HepG2 (cell line): ENCODE measurements around the gene FSCN2. TPM values are rescaled to one million over a fixed set of nuclear protein-coding genes. Genes with fewer than 3 reads are reported as not detected.

Source experiments
- ATF1 ChIP-seq: IDR thresholded peaks from 2 replicates; pipeline ENCODE4 v1.6.1; 2016; ENCODE audit warnings: mild to moderate bottlenecking, control low read depth
- BCL6 ChIP-seq: IDR thresholded peaks from 2 replicates; pipeline ENCODE4 v1.6.1; 2016; ENCODE audit warnings: missing genetic modification reagents, missing compliant biosample characterization
- DNMT1 ChIP-seq: sonication (generic); formaldehyde crosslinking; IDR thresholded peaks from 2 replicates; pipeline ENCODE4 v1.5.1; 2020; ENCODE audit warnings: mild to moderate bottlenecking, missing genetic modification reagents
- GATAD1 ChIP-seq: IDR thresholded peaks from 2 replicates; pipeline ENCODE4 v1.6.1; 2016; ENCODE audit warnings: missing genetic modification reagents, missing compliant biosample characterization
- GMEB1 ChIP-seq: sonication (generic); formaldehyde crosslinking; IDR thresholded peaks from 2 replicates; pipeline ENCODE4 v1.5.1; 2020; ENCODE audit warnings: missing genetic modification reagents, mild to moderate bottlenecking, borderline replicate concordance
- NFYB ChIP-seq: sonication (generic); formaldehyde crosslinking; IDR thresholded peaks from 2 replicates; pipeline ENCODE4 v1.4.0; 2020; ENCODE audit warnings: missing genetic modification reagents
- PAF1 ChIP-seq: IDR thresholded peaks from 2 replicates; pipeline ENCODE4 v1.6.1; 2016; ENCODE audit warnings: missing genetic modification reagents, missing compliant biosample characterization
- PLSCR1 ChIP-seq: sonication (generic); formaldehyde crosslinking; IDR thresholded peaks from 2 replicates; pipeline ENCODE4 v1.5.0; 2020; ENCODE audit warnings: missing genetic modification reagents, mild to moderate bottlenecking, borderline replicate concordance
- RBAK ChIP-seq: sonication (generic); formaldehyde crosslinking; IDR thresholded peaks from 2 replicates; pipeline ENCODE4 v1.5.1; 2020; ENCODE audit warnings: mild to moderate bottlenecking, missing genetic modification reagents
- RFX1 ChIP-seq: fragments of 450-650 bp; IDR thresholded peaks from 2 replicates; pipeline ENCODE4 v1.6.1; 2017
- TRAFD1 ChIP-seq: sonication (generic); formaldehyde crosslinking; IDR thresholded peaks from 2 replicates; pipeline ENCODE4 v1.5.1; 2020; ENCODE audit warnings: missing genetic modification reagents, mild to moderate bottlenecking, borderline replicate concordance
- ZBTB1 ChIP-seq: sonication (generic); formaldehyde crosslinking; IDR thresholded peaks from 2 replicates; pipeline ENCODE4 v1.4.0; 2020; ENCODE audit warnings: missing genetic modification reagents, borderline replicate concordance
- ZBTB21 ChIP-seq: sonication (generic); formaldehyde crosslinking; IDR thresholded peaks from 2 replicates; pipeline ENCODE4 v1.4.0; 2020; ENCODE audit warnings: missing genetic modification reagents
- ZBTB46 ChIP-seq: sonication (generic); formaldehyde crosslinking; IDR thresholded peaks from 2 replicates; pipeline ENCODE4 v1.4.0; 2020; ENCODE audit warnings: mild to moderate bottlenecking, missing genetic modification reagents, borderline replicate concordance
- ZBTB49 ChIP-seq: sonication (generic); formaldehyde crosslinking; IDR thresholded peaks from 2 replicates; pipeline ENCODE4 v1.4.0; 2020; ENCODE audit warnings: missing genetic modification reagents, borderline replicate concordance
- ZNF20 ChIP-seq: sonication (generic); formaldehyde crosslinking; IDR thresholded peaks from 2 replicates; pipeline ENCODE4 v1.4.0; 2020; ENCODE audit warnings: mild to moderate bottlenecking, moderate library complexity, missing genetic modification reagents
- ZNF292 ChIP-seq: sonication (generic); formaldehyde crosslinking; IDR thresholded peaks from 2 replicates; pipeline ENCODE4 v1.8.1; 2022; ENCODE audit warnings: mild to moderate bottlenecking, low read depth, missing genetic modification reagents, borderline replicate concordance
- ZNF605 ChIP-seq: sonication (generic); formaldehyde crosslinking; IDR thresholded peaks from 2 replicates; pipeline ENCODE4 v1.8.0; 2022; ENCODE audit warnings: mild to moderate bottlenecking, missing genetic modification reagents
- ZSCAN31 ChIP-seq: sonication (generic); formaldehyde crosslinking; IDR thresholded peaks from 2 replicates; pipeline ENCODE4 v1.5.0; 2020; ENCODE audit warnings: low read depth, mild to moderate bottlenecking, missing genetic modification reagents
- ZUFSP ChIP-seq: sonication (generic); formaldehyde crosslinking; IDR thresholded peaks from 2 replicates; pipeline ENCODE4 v1.9.0; 2021; ENCODE audit warnings: missing genetic modification reagents, mild to moderate bottlenecking, borderline replicate concordance
- polyA plus RNA-seq, 8 experiments: library from polyadenylated mRNA; depleted of rRNA in 3 of 8; stranded (reverse) in 7 of 8; unstranded in 1 of 8; fragments of >200 nt; fragmentation: Illumina TruSeq in 4 of 8; extraction: Trizol in 4 of 8; gene quantifications; 2 replicates each; pipeline versions ENCODE4 v1.2.1 to v1.2.3, GENCODE V29; 2011 to 2016; ENCODE audit warnings: low read depth in 4 of 8, missing spikeins in 1 of 8, mixed read lengths in 1 of 8; ENCODE audit not compliant: insufficient read depth in 1 of 8
- total RNA-seq, 5 experiments: library from RNA; depleted of rRNA; stranded (reverse); fragments of >200 nt; fragmentation: Illumina TruSeq; extraction: Trizol; gene quantifications; 2 replicates each; pipeline ENCODE4 v1.2.3, GENCODE V29; 2016; ENCODE audit warnings: low read depth in 1 of 5

The FSCN2 gene
- total and polyA plus RNA-seq, 2 of the 13 experiments (the other 11 are each of a cell fraction or from before 2014, with no cell fraction given) = 0.09 TPM; not detected in 1

GRCh38 chr17:81553018-81553615 lies 24.9 kb downstream of the FSCN2 start (continued):
- TF ChIP-seq ZBTB49 (CRISPR knock-in tag) (no peak), GMEB1 (CRISPR knock-in tag) (no peak), RBAK (CRISPR knock-in tag) (no peak), ZBTB21 (CRISPR knock-in tag) (no peak), ATF1 (CRISPR knock-in tag) (no peak), BCL6 (CRISPR knock-in tag) (no peak), ZBTB46 (CRISPR knock-in tag) (no peak), ZBTB1 (CRISPR knock-in tag) (no peak), ZNF605 (CRISPR knock-in tag) (no peak), PAF1 (CRISPR knock-in tag) (0 out of 2 replicates have a peak, but pooled peaks have one; percentile 15), PLSCR1 (CRISPR knock-in tag) (no peak), DNMT1 (no peak; the same call in 1 of the 2 replicates), ZUFSP (CRISPR knock-in tag) (no peak), ZNF20 (CRISPR knock-in tag) (no peak), ZSCAN31 (CRISPR knock-in tag) (no peak), GATAD1 (CRISPR knock-in tag) (no peak), TRAFD1 (CRISPR knock-in tag) (no peak), ZNF292 (0 out of 2 replicates have a peak, but pooled peaks have one; percentile 3), RFX1 (no peak), NFYB (CRISPR knock-in tag) (0 out of 2 replicates have a peak, but pooled peaks have one; percentile 27)
